GM12874 (cell line): ENCODE measurements around the gene ACOT12.
A peak's percentile ranks its signal among the peaks of the same experiment; 100 is the strongest.

Experiments
- TF ChIP-seq, protein P1 (sequence below): IDR thresholded peaks from 2 replicates; pipeline ENCODE4 v1.5.1; 2011; ENCODE audit warnings: low read depth, mild to moderate bottlenecking, control low read depth, low read length, moderate library complexity; ENCODE audit not compliant: insufficient read depth

Gene ACOT12

DNA sequence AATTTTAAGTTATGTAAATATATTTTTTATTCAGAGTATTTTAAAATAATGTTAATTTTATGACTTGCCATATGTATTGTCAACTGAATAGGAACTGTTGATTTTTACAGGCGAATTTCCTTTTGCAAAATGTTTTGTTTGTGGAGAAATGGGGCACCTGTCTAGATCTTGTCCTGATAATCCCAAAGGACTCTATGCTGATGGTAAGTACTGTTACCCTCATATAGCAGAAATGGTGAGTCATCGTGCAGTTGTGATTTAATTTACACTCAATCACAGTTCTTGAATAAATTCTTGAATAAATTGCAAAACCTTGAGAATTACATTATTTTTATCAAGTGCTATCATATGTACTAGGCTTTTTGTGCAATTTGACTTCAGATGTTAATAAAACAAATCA is 85.1 kb downstream of the ACOT12 start:
- TF ChIP-seq, protein P1, sequence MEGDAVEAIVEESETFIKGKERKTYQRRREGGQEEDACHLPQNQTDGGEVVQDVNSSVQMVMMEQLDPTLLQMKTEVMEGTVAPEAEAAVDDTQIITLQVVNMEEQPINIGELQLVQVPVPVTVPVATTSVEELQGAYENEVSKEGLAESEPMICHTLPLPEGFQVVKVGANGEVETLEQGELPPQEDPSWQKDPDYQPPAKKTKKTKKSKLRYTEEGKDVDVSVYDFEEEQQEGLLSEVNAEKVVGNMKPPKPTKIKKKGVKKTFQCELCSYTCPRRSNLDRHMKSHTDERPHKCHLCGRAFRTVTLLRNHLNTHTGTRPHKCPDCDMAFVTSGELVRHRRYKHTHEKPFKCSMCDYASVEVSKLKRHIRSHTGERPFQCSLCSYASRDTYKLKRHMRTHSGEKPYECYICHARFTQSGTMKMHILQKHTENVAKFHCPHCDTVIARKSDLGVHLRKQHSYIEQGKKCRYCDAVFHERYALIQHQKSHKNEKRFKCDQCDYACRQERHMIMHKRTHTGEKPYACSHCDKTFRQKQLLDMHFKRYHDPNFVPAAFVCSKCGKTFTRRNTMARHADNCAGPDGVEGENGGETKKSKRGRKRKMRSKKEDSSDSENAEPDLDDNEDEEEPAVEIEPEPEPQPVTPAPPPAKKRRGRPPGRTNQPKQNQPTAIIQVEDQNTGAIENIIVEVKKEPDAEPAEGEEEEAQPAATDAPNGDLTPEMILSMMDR: no peak

- TF ChIP-seq, protein P1: no peak
These were observed 88.1 kb downstream of the ACOT12 start for GRCh38 chr5:81305785-81306184.

DNA sequence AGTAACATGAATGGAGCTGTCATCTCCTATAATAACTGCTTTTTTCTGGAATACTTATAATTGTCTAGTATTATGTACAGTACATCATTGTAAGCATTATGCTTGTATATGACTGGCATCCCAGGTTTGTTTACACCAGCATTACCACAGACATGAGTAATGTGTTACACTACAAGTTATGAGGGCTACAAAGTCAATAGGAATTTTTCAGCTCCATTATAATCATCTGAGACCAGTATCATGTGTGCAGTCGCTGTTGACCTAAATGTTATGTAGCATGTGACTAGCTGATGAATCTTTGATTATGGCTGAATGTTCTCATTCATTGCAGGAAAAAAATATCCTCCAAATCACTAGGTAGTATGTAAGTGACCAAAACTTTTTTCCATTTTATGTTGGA is 90.4 kb downstream of the ACOT12 start:
- TF ChIP-seq, protein P1: no peak

DNA sequence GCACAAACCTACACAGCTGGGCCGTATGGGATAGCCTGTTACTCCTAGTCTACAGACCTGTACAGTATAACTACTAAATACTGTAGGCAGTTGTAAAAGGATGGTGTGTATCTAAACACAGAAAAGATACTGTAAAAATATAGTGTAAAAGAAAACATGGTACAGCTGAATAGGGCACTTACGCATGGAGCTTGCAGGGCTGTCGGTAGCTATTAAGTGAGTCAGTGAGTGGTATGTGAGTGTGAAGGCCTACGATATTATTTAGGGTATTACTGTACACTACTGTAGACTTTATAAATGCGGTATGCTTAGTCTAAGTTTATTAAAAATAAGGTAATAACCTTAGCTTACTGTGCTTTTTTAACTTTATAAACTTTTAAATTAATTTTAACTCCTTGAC is 91.3 kb downstream of the ACOT12 start:
- TF ChIP-seq, protein P1: no peak

- TF ChIP-seq, protein P1: 0 out of 2 replicates have a peak, but pooled peaks have one; percentile 20
These were observed 92.5 kb downstream of the ACOT12 start, which contains the start of gene ZCCHC9 for GRCh38 chr5:81301271-81302015. ZCCHC9 (plus strand) TSS chr5:81301587; CDS start chr5:81304758, 3,171 bp downstream.

GRCh38 chr5:81300921-81301270 is 93.0 kb downstream of the ACOT12 start:
- TF ChIP-seq, protein P1: no peak

GRCh38 chr5:81297531-81297930 is 96.4 kb downstream of the ACOT12 start:
- TF ChIP-seq, protein P1: no peak

GRCh38 chr5:81292130-81292529 is 101.8 kb downstream of the ACOT12 start:
- TF ChIP-seq, protein P1: no peak
